Left ventricle myocardium inferior (tissue), 1 donor: ENCODE measurements around the gene ESYT2. TPM values are rescaled to one million over a fixed set of nuclear protein-coding genes. Genes with fewer than 3 reads are reported as not detected.
"Not testable (repeated sequence)": the region's sequence is repeated elsewhere in the genome, so short reads cannot be mapped to it uniquely, and the experiment has no call there.

Experiments used
- DNase-seq: peaks from one replicate; pipeline ENCODE4 v3.0.0-alpha.2; 2020
- H3K27ac ChIP-seq: fragments of 200-600 bp; replicated peaks from 2 replicates; pipeline ENCODE4 v1.8.0; 2021
- H3K27me3 ChIP-seq: fragments of 200-600 bp; 2 replicates; pipeline ENCODE4 v1.8.0; 2021; ENCODE audit warnings: low read depth
- H3K36me3 ChIP-seq: fragments of 200-600 bp; 2 replicates; pipeline ENCODE4 v1.8.0; 2021
- H3K4me1 ChIP-seq: fragments of 200-600 bp; 2 replicates; pipeline ENCODE4 v1.8.0; 2021
- H3K4me3 ChIP-seq: fragments of 200-600 bp; 2 replicates; pipeline ENCODE4 v1.8.0; 2021; ENCODE audit warnings: mild to moderate bottlenecking, moderate library complexity
- H3K9me3 ChIP-seq: fragments of 200-600 bp; replicated peaks from 2 replicates; pipeline ENCODE4 v1.8.0; 2021
- CTCF ChIP-seq: fragments of 200-600 bp; IDR thresholded peaks from 2 replicates; pipeline ENCODE4 v1.8.0; 2021; ENCODE audit warnings: antibody characterized with exemption, mild to moderate bottlenecking, borderline replicate concordance
- intact Hi-C: fragments of 100-400 bp; cut with micrococcal nuclease; formaldehyde crosslinking; loops from one replicate; pipeline ENCODE4 v1.11.0; 2022
- total RNA-seq: library from RNA; stranded (reverse); fragmentation: NEBNext Ultra II Directional; extraction: Animal tissue kit (Norgen Biotek cat#: 25700); gene quantifications from one replicate; pipeline ENCODE4 v1.2.1, GENCODE V29; 2021
- donor health status: DM: no; HTN: yes; CAD: no; lungs with severe emphysema.

Gene ESYT2
- total RNA-seq, 1 donor from 2014 or later, result 41.1 TPM

- Histone ChIP-seq H3K9me3 (no peaks in the 10 kb centered on the region), H3K36me3 (no peaks in the 10 kb centered on the region), H3K27me3 (no peaks in the 10 kb centered on the region), H3K27ac (peak overlapping the region; percentile 97), H3K4me1 (peaks cover 82% of the 10 kb centered on the region), H3K4me3 (peak overlapping the region; percentile 62)
- intact Hi-C loops, result no loop called here
- DNase-seq, result peak; percentile 91
- no peak for TF ChIP-seq CTCF
These were observed 34.5 kb upstream of the ESYT2 start for GRCh38 chr7:158863611-158864506.

GRCh38 chr7:158862985-158863610, 33.8 kb upstream of the ESYT2 start:
- peak overlapping the region; percentile 62 for H3K4me3 ChIP-seq
- H3K27ac ChIP-seq, result peak overlapping the region; percentile 97
- intact Hi-C loops, H3K27me3 ChIP-seq, H3K36me3 ChIP-seq, H3K9me3 ChIP-seq, DNase-seq: not testable (repeated sequence)
- peaks cover 80% of the 10 kb centered on the region for H3K4me1 ChIP-seq

- TF ChIP-seq CTCF, result no peak
- Histone ChIP-seq H3K9me3 (no peaks in the 10 kb centered on the region), H3K27ac (peak overlapping the region; percentile 97), H3K36me3 (no peaks in the 10 kb centered on the region), H3K4me3 (no peak overlapping the region), H3K4me1 (peaks cover 84% of the 10 kb centered on the region), H3K27me3 (no peaks in the 10 kb centered on the region)
- intact Hi-C loops, result no loop called here
- DNase-seq, result no peak
These were observed 32.8 kb upstream of the ESYT2 start for GRCh38 chr7:158861936-158862704.

GRCh38 chr7:158861004-158861787, 31.9 kb upstream of the ESYT2 start:
- Histone ChIP-seq H3K4me3 (no peak overlapping the region), H3K4me1 (peaks cover 88% of the 10 kb centered on the region), H3K27ac (peak overlapping the region; percentile 97), H3K36me3 (no peaks in the 10 kb centered on the region), H3K9me3 (no peaks in the 10 kb centered on the region), H3K27me3 (no peaks in the 10 kb centered on the region)
- intact Hi-C loops, result no loop called here
- no peak for DNase-seq
- no peak for TF ChIP-seq CTCF

GRCh38 chr7:158860394-158860793, 31.1 kb upstream of the ESYT2 start:
- H3K4me1 ChIP-seq, result peaks cover 86% of the 10 kb centered on the region

More at GRCh38 chr7:158860394-158860793, 31.1 kb upstream of the ESYT2 start:
- DNase-seq, result no peak
- peak overlapping the region; percentile 97 for H3K27ac ChIP-seq
- no peak for TF ChIP-seq CTCF
- H3K36me3 ChIP-seq, result no peaks in the 10 kb centered on the region
- no peaks in the 10 kb centered on the region for H3K9me3 ChIP-seq
- intact Hi-C loops, result no loop called here
- H3K27me3 ChIP-seq, result no peaks in the 10 kb centered on the region
- no peak overlapping the region for H3K4me3 ChIP-seq
